GM13976 (cell line): ENCODE data around the gene MTPN.

Experiments
- DNase-seq: peaks from one replicate; pipeline ENCODE4 v3.0.0; 2012; ENCODE audit warnings: low spot score
- in situ Hi-C: fragments of 300-500 bp; cut with MboI; formaldehyde crosslinking; loops from one replicate; pipeline ENCODE4 v1.12.0; 2022; ENCODE audit warnings: low sequenced_read_pairs, mixed read lengths, inconsistent platforms; ENCODE audit not compliant: unreplicated experiment
- TF ChIP-seq, protein P1 (sequence below): IDR thresholded peaks from 2 replicates; pipeline ENCODE4 v1.5.1; 2012; ENCODE audit warnings: borderline replicate concordance, mild to moderate bottlenecking; ENCODE audit not compliant: insufficient read depth; ENCODE audit errors: extremely low read depth, missing control alignments, control extremely low read depth

Gene MTPN

DNA sequence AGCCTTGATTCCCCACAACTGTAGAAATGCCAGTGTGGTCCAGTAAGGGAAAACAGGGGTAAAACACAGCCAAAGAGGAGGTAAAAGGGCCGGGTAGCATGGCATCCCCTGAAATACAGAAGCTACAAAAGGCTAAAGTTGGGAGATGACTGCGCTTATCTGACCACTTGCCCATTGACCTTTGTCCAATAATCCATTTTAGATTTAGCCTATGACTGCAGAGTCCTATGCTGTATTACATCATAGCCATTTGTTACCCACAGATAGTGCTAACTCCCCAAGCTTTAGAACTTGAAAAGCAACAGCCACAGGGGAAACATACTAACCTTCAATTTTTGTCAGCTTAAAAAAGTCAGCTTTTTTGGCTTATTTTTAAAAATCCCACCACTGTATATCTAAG, 26.2 kb downstream of the MTPN start:
- TF ChIP-seq, protein P1, sequence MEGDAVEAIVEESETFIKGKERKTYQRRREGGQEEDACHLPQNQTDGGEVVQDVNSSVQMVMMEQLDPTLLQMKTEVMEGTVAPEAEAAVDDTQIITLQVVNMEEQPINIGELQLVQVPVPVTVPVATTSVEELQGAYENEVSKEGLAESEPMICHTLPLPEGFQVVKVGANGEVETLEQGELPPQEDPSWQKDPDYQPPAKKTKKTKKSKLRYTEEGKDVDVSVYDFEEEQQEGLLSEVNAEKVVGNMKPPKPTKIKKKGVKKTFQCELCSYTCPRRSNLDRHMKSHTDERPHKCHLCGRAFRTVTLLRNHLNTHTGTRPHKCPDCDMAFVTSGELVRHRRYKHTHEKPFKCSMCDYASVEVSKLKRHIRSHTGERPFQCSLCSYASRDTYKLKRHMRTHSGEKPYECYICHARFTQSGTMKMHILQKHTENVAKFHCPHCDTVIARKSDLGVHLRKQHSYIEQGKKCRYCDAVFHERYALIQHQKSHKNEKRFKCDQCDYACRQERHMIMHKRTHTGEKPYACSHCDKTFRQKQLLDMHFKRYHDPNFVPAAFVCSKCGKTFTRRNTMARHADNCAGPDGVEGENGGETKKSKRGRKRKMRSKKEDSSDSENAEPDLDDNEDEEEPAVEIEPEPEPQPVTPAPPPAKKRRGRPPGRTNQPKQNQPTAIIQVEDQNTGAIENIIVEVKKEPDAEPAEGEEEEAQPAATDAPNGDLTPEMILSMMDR: no peak
- no peak for DNase-seq
- in situ Hi-C loops: no loop called here

DNA sequence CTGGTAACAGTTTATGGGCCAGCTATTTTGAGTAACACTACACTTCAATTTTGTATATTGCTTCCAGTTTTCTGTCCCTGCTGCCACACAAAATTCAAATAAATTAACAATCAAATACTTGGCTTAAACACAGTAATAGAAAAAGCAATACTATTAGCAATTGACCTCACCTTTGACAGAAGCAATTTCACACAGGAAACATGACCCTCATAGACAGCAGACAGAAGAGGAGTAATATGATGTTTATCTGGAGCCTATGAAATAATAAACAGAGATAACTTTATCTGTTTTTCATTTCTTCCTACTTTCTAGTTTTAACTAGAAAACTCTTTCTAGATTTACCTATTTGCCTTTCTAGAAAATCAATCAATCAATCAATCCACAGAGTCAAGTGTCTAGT, 26.7 kb downstream of the MTPN start:
- TF ChIP-seq, protein P1: no peak
- in situ Hi-C loops: no loop called here
- DNase-seq: no peak

DNA sequence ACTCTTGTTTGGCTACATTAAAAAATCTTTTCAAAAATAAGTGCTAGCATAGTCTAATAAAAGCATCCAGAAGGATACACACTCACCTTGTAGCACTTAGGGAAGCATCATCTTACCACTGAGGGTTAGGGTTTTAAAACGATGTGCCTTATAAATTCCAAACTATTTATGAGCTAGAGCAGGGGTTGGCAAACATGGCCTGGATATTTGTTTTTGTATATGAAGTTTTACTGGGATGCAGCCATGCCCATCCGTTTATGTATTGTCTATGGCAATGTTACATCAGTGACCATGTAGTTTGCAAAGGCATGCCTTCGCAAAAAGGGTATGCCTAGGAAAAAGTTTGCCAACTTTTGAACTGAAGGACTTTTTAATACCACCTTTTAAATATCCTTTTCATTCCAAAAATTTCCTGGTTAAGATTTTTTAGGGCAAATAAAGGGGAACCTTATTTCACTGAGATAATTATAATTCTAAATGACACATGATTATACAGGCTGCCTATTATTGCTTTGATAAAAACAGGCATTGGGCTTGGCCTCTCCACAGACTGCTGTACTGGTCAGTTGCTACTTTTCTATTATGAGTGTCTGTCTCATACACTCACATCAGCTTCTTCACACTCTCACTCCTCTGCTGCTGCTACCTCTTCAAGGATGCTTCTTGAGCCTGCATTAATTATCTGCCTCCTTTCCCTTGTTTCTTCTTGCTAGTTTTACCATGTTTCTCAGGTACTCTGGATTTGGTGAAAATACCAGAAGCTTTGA, 30.7 kb downstream of the MTPN start:
- in situ Hi-C loops: no loop called here
- DNase-seq: no peak
- TF ChIP-seq, protein P1: no peak

DNA sequence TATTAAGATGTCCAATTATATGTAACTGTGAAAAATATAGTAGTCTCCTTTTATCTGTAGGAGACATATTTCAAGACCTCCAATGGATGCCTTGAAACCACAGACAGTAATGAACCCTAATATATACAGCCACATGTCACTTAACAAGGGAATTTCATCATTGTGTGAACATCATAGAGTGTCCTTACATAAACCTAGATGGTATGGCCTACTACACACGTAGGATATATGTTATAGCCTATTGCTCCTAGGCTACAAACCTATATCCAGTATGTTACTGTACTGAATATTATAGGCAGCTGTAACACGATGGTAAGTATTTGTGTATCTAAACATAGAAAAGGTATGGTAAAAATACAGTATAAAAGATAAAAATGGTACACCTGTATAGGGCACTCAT, 32.4 kb downstream of the MTPN start:
- no peak for DNase-seq
- in situ Hi-C loops: no loop called here
- TF ChIP-seq, protein P1: no peak

DNA sequence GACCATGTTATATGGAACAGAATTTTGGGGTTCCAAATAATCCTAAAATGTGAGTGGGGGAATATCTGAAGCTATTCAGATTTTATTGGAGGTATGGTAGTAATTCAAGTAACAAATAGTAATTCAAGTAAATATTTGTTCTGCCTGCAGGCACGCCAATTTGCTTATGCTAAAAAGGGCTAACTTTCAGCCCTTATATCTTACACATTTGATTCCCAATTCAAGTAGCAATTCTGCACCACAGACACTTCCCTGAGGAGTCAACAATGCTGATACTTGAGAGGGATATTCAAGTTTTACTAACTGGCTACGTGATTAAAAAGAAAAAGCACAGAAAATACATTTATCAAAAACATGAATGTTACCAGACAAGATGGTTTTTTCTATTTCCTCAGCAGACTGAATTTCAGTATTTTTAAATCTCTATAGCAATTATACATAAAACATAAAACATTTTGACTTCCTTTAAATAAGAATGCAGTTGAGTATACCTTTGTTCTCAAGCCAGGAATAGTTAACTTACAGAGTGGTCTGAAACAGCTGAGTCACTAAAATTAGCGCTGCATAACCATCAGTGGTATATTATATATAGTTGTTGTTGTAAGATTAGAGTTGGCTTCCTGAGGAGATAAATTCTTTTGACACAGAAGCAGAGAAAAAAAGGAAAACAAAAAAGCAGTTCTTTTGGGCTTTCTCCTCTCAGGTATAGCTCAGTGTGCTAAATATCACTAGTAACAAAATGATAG, 33.9 kb downstream of the MTPN start:
- in situ Hi-C loops: no loop called here
- TF ChIP-seq, protein P1: no peak
- DNase-seq: no peak

DNA sequence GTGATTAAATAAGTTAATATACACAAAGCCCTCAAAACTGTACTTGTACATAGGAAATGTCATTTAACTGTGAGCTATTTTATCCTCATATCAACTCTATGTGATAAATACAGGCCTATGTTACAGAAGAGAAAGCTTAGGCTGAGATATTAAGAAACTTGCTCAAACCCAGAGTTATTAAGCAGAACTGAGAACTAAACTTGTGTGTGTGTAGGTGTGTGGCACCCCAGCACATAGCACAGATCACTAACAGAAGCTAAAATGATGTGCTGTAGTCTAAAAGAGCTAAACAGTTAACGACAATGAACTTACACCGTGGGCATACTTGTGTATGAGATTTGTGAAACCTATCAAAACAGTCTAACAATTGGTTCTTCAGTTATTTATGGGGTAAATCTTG, 34.5 kb downstream of the MTPN start:
- in situ Hi-C loops: no loop called here
- TF ChIP-seq, protein P1: no peak
- peak; percentile 59 for DNase-seq
